ENCODE data around the gene FBXO48.

FBXO48 gene

GRCh38 chr2:68435615-68436014, 31.5 kb downstream of the FBXO48 start:
- DNase-seq (ENCODE audit: low spot score), result no peak

- no peak for DNase-seq (ENCODE audit: low spot score)
Observed at GRCh38 chr2:68434981-68435380, 32.1 kb downstream of the FBXO48 start.

- no peak for DNase-seq (ENCODE audit: low spot score)
Observed at GRCh38 chr2:68432696-68433658, 34.1 kb downstream of the FBXO48 start.

GRCh38 chr2:68431316-68431972, 35.6 kb downstream of the FBXO48 start:
- DNase-seq (ENCODE audit: low spot score), result no peak

- no peak for DNase-seq (ENCODE audit: low spot score)
Observed at GRCh38 chr2:68429311-68429826, 37.7 kb downstream of the FBXO48 start.

GRCh38 chr2:68428746-68429145, 38.3 kb downstream of the FBXO48 start:
- DNase-seq (ENCODE audit: low spot score), result no peak

GRCh38 chr2:68428126-68428525, 39.0 kb downstream of the FBXO48 start:
- no peak for DNase-seq (ENCODE audit: low spot score)

- DNase-seq (ENCODE audit: low spot score), result no peak
Observed at GRCh38 chr2:68426848-68427579, 40.1 kb downstream of the FBXO48 start.

- DNase-seq (ENCODE audit: low spot score), result no peak
Observed at GRCh38 chr2:68426446-68426845, 40.6 kb downstream of the FBXO48 start.

- no peak for DNase-seq (ENCODE audit: low spot score)
Observed at GRCh38 chr2:68425503-68425902, 41.6 kb downstream of the FBXO48 start.

- no peak for DNase-seq (ENCODE audit: low spot score)
Observed at GRCh38 chr2:68423966-68424650, 43.0 kb downstream of the FBXO48 start.

GRCh38 chr2:68420254-68420910, 46.7 kb downstream of the FBXO48 start:
- DNase-seq (ENCODE audit: low spot score), result no peak

GRCh38 chr2:68418855-68419254, 48.2 kb downstream of the FBXO48 start:
- DNase-seq (ENCODE audit: low spot score), result no peak

- no peak for DNase-seq (ENCODE audit: low spot score)
Observed at GRCh38 chr2:68418419-68418818, 48.7 kb downstream of the FBXO48 start.

GRCh38 chr2:68417926-68418325, 49.2 kb downstream of the FBXO48 start:
- no peak for DNase-seq (ENCODE audit: low spot score)

GRCh38 chr2:68416081-68416675, 50.9 kb downstream of the FBXO48 start:
- DNase-seq (ENCODE audit: low spot score), result no peak

GRCh38 chr2:68415521-68415920, 51.6 kb downstream of the FBXO48 start:
- no peak for DNase-seq (ENCODE audit: low spot score)

GRCh38 chr2:68414876-68415275, 52.2 kb downstream of the FBXO48 start:
- no peak for DNase-seq (ENCODE audit: low spot score)

GRCh38 chr2:68414452-68414851, 52.6 kb downstream of the FBXO48 start:
- DNase-seq (ENCODE audit: low spot score), result no peak

GRCh38 chr2:68413466-68413865, 53.6 kb downstream of the FBXO48 start:
- DNase-seq (ENCODE audit: low spot score), result no peak
